Activated T-cell treated with anti-CD3 and anti-CD28 coated beads, Interleukin-2, amount 50 U/mL, for 72 hours (primary cell): ENCODE results near the gene TUBA3E. TPM values are rescaled to one million over a fixed set of nuclear protein-coding genes. Genes with fewer than 3 reads are reported as not detected.
"Not testable (repeated sequence)": the region's sequence is repeated elsewhere in the genome, so short reads cannot be mapped to it uniquely, and the experiment has no call there.

Source experiments
- ATAC-seq, 2 donors: fragments of 150-1000 bp; cut with Tn5 transposase; replicated peaks in 1 of 2; 2 replicates each; pipeline ENCODE4 v1.10.0; 2021; ENCODE audit warnings: moderate library complexity in 2 of 2, mild to moderate bottlenecking in 1 of 2
- DNase-seq, 2 donors: peaks; one replicate each; pipeline ENCODE4 v3.0.0; 2021 to 2022; ENCODE audit warnings: mixed read lengths in 1 of 2
- H3K27ac Mint-ChIP-seq: one replicate; pipeline ENCODE4 v1.8.0; 2022; ENCODE audit warnings: mild to moderate bottlenecking, moderate library complexity, mixed read lengths
- H3K27me3 Mint-ChIP-seq: one replicate; pipeline ENCODE4 v1.8.0; 2022; ENCODE audit warnings: low read depth, mixed read lengths
- H3K36me3 Mint-ChIP-seq, 2 donors: one replicate each; pipeline ENCODE4 v1.8.0; 2022; ENCODE audit warnings: mixed read lengths in 2 of 2, mild to moderate bottlenecking in 1 of 2; ENCODE audit not compliant: insufficient read depth in 2 of 2
- H3K4me1 Mint-ChIP-seq: one replicate; pipeline ENCODE4 v1.8.0; 2022; ENCODE audit warnings: low read depth, mixed read lengths
- H3K4me3 Mint-ChIP-seq, 2 donors: one replicate each; pipeline ENCODE4 v1.8.0; 2022; ENCODE audit warnings: mild to moderate bottlenecking in 2 of 2, mixed read lengths in 2 of 2, moderate library complexity in 2 of 2
- H3K9me3 Mint-ChIP-seq, 2 donors: one replicate each; pipeline ENCODE4 v1.8.0; 2022; ENCODE audit warnings: mixed read lengths in 2 of 2
- total RNA-seq, 2 donors: library from RNA; stranded (reverse); gene quantifications; one replicate each; pipeline ENCODE4 v1.2.3, GENCODE V29; 2022

The TUBA3E gene
- total RNA-seq, 2 donors from 2014 or later = not detected

- peaks cover 8 to 27% of the 10 kb centered on the region in 2 donors for H3K36me3 Mint-ChIP-seq
- peak; percentile 47 to 96 for ATAC-seq
- not testable (repeated sequence) for H3K4me3 Mint-ChIP-seq, H3K9me3 Mint-ChIP-seq, DNase-seq, H3K27me3 Mint-ChIP-seq, H3K27ac Mint-ChIP-seq, H3K4me1 Mint-ChIP-seq
These were observed 29.1 kb downstream of the TUBA3E start for GRCh38 chr2:130169163-130169562.

- H3K4me1 Mint-ChIP-seq, H3K27ac Mint-ChIP-seq, ATAC-seq, H3K9me3 Mint-ChIP-seq, DNase-seq, H3K4me3 Mint-ChIP-seq, H3K27me3 Mint-ChIP-seq: not testable (repeated sequence)
- H3K36me3 Mint-ChIP-seq = peaks cover 6 to 26% of the 10 kb centered on the region in 2 donors
These were observed 31.6 kb downstream of the TUBA3E start for GRCh38 chr2:130166611-130167010.

- no peaks in the 10 kb centered on the region for H3K9me3 Mint-ChIP-seq
- peaks cover 6 to 23% of the 10 kb centered on the region in 2 donors for H3K36me3 Mint-ChIP-seq
- H3K4me3 Mint-ChIP-seq = no peak overlapping the region
- H3K4me1 Mint-ChIP-seq = peaks cover 4% of the 10 kb centered on the region
- DNase-seq = no peak
- H3K27me3 Mint-ChIP-seq = no peaks in the 10 kb centered on the region
- H3K27ac Mint-ChIP-seq = no peak overlapping the region
- no peak for ATAC-seq
These were observed 32.8 kb downstream of the TUBA3E start for GRCh38 chr2:130165293-130166016.

DNA sequence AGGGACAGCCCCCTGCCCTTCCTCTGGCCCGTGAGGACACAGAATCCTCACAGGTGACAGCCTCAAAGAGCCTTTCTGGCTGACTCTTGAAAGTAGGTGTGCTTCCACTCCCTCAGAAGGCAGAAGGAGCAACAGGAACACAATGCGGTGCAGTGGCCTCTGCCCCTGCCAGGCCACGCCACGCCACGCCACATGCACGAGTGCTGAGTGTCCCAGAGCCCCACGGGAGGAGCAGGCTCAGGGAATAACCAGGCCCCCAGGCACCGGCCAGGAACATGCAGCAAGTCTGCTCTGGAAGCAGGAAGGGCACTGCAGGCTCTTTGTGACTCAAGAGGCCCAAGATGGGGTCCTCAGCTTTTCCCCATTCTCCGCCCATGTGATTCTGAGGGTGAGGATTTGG is 35.3 kb downstream of the TUBA3E start:
- H3K4me1 Mint-ChIP-seq = no peaks in the 10 kb centered on the region
- no peak for ATAC-seq

DNA sequence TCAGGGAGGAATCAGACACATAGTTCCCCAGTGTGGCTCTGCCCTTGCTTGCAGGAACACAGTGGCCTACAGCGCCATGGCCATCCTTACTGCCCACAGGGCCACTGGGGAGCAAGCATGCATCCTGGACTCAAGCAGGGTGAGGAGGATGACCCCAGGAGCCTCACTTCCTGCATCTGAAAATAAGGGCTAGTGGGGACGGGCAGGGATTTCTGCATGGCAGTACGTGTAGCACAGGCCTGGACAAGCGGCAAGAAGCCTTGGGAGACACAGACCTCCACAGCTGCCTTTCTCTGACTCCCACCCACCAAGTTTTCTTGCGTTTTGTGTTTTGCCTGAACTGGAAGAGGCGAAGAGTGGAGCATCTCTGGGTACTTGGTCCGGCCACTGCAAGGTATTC is 35.8 kb downstream of the TUBA3E start:
- H3K27ac Mint-ChIP-seq, H3K9me3 Mint-ChIP-seq, H3K27me3 Mint-ChIP-seq, H3K4me1 Mint-ChIP-seq, DNase-seq, ATAC-seq, H3K4me3 Mint-ChIP-seq: not testable (repeated sequence)
- peaks cover 6 to 18% of the 10 kb centered on the region in 2 donors for H3K36me3 Mint-ChIP-seq

More for the DNA sequence above, 35.3 kb downstream of the TUBA3E start:
- H3K27ac Mint-ChIP-seq = no peak overlapping the region
- peaks cover 6 to 20% of the 10 kb centered on the region in 2 donors for H3K36me3 Mint-ChIP-seq
- DNase-seq = no peak
- H3K9me3 Mint-ChIP-seq = no peaks in the 10 kb centered on the region
- H3K27me3 Mint-ChIP-seq = no peaks in the 10 kb centered on the region
- no peak overlapping the region for H3K4me3 Mint-ChIP-seq

DNA sequence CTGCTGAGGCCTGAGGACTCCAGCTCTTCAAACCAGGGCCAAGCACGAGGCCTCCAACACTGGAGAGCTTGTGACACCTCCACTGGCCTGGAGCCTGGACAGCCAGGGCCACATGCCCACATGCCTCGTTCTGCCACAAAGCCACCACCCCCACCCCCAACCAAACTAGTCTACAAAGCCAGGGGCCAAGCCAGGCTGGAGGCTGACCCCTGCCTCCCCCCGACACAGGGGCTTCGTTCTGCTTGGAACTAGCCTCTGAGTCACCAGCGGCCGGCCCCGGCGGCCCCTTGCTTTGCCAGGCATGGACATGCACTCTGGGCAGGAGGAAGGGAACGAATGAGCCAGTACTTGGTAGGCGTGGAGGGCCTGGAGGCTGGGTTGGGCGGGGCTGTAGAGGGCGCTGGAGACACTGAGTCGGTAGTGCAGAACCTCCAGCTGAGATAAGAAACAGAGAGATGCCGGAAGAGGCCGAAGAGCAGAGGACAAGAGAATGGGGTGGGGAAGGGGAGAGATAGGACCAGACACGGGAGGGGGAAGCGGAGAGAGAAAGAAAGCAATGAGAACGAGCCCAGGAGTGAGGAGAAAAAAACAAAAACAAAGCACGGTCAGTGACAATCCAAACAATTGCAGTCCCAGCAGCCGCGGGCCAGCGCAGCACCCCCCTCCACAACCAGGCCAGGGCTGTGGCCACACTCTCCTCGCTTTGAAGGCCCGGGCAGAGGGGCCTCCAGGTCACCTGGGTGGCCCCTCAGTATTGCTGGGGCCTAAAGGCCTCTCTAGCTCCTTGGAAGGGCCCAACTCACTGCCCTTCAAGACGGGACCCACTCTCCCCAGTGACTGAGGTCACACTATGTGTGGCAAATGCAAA is 37.2 kb downstream of the TUBA3E start:
- H3K9me3 Mint-ChIP-seq, H3K4me1 Mint-ChIP-seq, H3K27ac Mint-ChIP-seq, H3K4me3 Mint-ChIP-seq, H3K36me3 Mint-ChIP-seq, DNase-seq, H3K27me3 Mint-ChIP-seq, ATAC-seq: not testable (repeated sequence)

DNA sequence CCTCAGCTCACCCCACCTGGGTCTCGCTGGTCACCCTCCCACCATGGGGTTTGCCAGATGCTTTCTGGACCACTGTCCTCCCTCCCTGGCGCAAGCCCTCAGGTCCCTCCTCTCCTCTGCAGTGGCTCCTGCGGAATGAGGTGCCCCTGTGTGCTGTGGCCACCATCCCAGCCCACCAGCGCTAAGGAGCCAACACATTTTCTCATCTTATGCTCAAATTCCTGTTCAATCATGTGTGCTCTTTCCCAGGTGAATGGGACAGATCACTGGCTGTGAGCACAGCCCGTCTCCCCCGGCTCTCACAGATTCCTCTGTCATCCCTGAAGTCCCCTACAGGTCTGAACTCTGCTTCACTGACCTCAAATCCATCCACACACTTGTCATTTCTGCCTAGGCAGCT is 38.1 kb downstream of the TUBA3E start:
- H3K4me1 Mint-ChIP-seq = no peaks in the 10 kb centered on the region
- peaks cover 4 to 7% of the 10 kb centered on the region in 2 donors for H3K36me3 Mint-ChIP-seq

DNA sequence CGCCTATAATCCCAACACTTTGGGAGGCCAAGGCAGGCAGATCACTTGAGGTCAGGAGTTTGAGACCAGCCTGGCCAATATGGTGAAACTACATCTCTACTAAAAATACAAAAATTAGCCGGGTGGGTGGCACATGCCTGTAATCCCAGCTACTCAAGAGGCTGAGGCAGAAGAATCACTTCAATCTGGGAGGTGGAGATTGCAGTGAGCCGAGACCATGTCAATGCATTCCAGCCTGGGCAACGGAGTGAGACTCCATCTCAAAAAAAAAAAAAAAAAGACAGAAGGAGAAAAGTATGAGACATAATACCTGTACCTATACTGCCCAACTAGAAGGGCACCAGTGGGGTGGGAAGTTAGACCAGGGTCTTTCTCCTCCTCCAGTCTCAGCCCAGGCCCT is 38.9 kb downstream of the TUBA3E start:
- ATAC-seq, H3K36me3 Mint-ChIP-seq, H3K27ac Mint-ChIP-seq: not testable (repeated sequence)

More for the DNA sequence above, 38.1 kb downstream of the TUBA3E start:
- DNase-seq (no peak), ATAC-seq (no peak)
- Mint-ChIP-seq H3K9me3 (no peaks in the 10 kb centered on the region), H3K4me3 (no peak overlapping the region), H3K27me3 (no peaks in the 10 kb centered on the region), H3K27ac (no peak overlapping the region)

DNA sequence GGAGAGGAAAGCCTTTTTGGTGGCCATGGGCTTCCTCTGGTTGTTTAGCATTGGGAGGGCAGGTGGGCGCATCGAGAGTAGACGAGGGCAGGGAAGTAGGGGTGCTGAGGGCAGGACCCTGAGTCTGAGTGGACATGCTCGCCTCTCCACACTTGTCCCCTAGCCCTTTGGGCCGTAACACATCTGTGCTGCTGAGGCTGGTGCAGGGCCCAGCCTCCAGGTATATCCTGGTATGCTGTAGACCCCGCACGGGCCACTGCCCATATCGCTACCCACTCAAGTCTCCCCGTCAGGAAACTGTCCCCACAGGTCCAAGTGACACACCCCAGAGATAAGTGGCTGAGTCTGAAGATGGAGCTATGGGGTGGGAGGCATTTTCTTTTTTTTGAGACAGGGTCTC is 39.6 kb downstream of the TUBA3E start:
- Mint-ChIP-seq H3K27ac (no peak overlapping the region), H3K9me3 (no peaks in the 10 kb centered on the region), H3K27me3 (no peaks in the 10 kb centered on the region), H3K4me1 (no peaks in the 10 kb centered on the region), H3K36me3 (peaks cover 2 to 3% of the 10 kb centered on the region in 2 donors), H3K4me3 (no peak overlapping the region)
- DNase-seq (no peak), ATAC-seq (no peak)

More for the DNA sequence above, 38.9 kb downstream of the TUBA3E start:
- not testable (repeated sequence) for H3K9me3 Mint-ChIP-seq, H3K27me3 Mint-ChIP-seq, DNase-seq, H3K4me3 Mint-ChIP-seq, H3K4me1 Mint-ChIP-seq

GRCh38 chr2:130157825-130158514 is 40.3 kb downstream of the TUBA3E start:
- not testable (repeated sequence) for H3K9me3 Mint-ChIP-seq, H3K36me3 Mint-ChIP-seq, H3K4me1 Mint-ChIP-seq, H3K27me3 Mint-ChIP-seq, H3K4me3 Mint-ChIP-seq
- H3K27ac Mint-ChIP-seq = peak overlapping the region; percentile 42
- ATAC-seq (peak in 1 of 2 donors; percentile 61), DNase-seq (peak in 1 of 2 donors; percentile 14)

GRCh38 chr2:130157354-130157753 is 40.9 kb downstream of the TUBA3E start:
- not testable (repeated sequence) for DNase-seq, ATAC-seq, H3K9me3 Mint-ChIP-seq, H3K27ac Mint-ChIP-seq, H3K36me3 Mint-ChIP-seq, H3K4me1 Mint-ChIP-seq, H3K27me3 Mint-ChIP-seq, H3K4me3 Mint-ChIP-seq

- Mint-ChIP-seq H3K27me3 (no peaks in the 10 kb centered on the region), H3K4me1 (no peaks in the 10 kb centered on the region), H3K9me3 (no peaks in the 10 kb centered on the region), H3K4me3 (no peak overlapping the region), H3K27ac (no peak overlapping the region), H3K36me3 (peaks cover 0 to 1% of the 10 kb centered on the region in 2 donors)
- DNase-seq (no peak), ATAC-seq (no peak)
These were observed 41.6 kb downstream of the TUBA3E start for GRCh38 chr2:130156624-130157004.
